GM21528 (cell line): ENCODE results near the gene NFIB.

Experiments
- ATAC-seq: cut with Tn5 transposase; IDR thresholded peaks from one replicate; pipeline ENCODE4 v1.9.1; 2021; ENCODE audit warnings: mild to moderate bottlenecking, moderate library complexity; ENCODE audit not compliant: unreplicated experiment, low FRiP score

NFIB gene

DNA sequence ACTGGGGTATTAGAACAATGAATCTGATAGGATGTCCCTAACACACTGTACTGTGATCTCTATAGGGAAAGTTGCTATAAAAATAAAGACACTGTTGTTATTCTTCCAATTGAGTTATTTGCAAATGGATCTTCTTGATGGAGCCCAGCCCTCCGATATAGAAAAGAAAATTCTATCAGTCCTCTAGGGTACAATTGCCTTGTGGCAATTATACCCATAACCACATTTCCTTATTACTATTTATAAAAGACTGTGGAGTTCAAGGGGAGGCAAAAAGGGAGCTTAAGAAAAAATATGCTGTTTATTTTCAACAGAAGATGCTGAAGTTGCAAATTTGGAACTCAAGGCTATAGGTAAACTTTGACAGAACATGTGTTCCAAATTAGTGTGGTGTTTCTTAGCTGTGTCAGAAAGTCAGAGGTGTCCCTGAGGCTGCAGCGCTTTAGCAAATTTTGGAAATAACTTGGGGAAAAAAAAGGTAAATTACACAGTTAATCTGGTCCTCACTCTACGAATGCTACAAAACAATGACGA is 116.5 kb downstream of the NFIB start:
- ATAC-seq, result no peak

- ATAC-seq, result no peak
Observed at GRCh38 chr9:14193328-14193990, 120.5 kb downstream of the NFIB start.

- ATAC-seq, result no peak
Observed at GRCh38 chr9:14192556-14192955, 121.4 kb downstream of the NFIB start.

- ATAC-seq, result no peak
Observed at GRCh38 chr9:14191512-14191911, 122.4 kb downstream of the NFIB start.

DNA sequence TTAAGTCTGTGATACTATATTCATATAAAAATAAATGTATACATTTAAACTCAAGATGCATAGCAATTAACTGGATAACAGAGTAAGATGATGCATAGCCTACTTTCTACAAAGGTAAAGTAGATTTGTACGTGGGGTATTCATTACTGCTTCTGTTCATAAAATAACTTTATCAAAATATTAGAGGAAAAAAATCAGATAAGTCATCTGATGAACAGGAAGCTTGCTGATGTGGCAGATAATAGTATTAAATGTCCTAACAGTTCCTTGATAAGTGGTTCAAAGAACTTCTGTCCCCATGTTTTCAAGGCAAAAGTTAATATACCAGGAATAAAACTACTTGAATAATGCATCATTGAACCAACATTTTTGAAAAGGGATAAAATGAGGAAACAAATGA is 123.7 kb downstream of the NFIB start:
- no peak for ATAC-seq

- ATAC-seq, result no peak
Observed at GRCh38 chr9:14189578-14189977, 124.4 kb downstream of the NFIB start.

DNA sequence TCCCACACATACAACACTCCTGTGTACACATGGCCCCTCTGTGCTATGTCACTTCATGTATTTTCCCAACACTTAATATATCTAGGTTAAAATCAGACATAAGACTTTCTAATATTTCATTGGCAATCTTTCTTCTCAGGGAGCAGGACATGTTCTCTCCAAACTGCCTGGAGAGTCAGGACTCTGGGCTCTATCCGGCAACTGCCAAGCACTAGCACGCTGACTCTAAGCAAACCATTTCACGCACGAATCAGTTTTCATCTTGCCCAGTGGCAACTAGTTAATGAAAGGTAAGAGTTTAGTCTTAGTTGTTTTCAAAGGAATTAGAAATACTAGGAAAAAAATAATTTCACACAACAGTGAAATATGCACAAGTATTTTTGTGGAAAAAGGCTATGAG is 124.8 kb downstream of the NFIB start:
- ATAC-seq, result no peak

GRCh38 chr9:14188538-14188937 is 125.4 kb downstream of the NFIB start:
- ATAC-seq, result no peak

- ATAC-seq, result no peak
Observed at GRCh38 chr9:14188011-14188410, 125.9 kb downstream of the NFIB start.

- no peak for ATAC-seq
Observed at GRCh38 chr9:14186096-14186495, 127.8 kb downstream of the NFIB start.

- ATAC-seq, result no peak
Observed at GRCh38 chr9:14185016-14185415, 128.9 kb downstream of the NFIB start.

- no peak for ATAC-seq
Observed at GRCh38 chr9:14183001-14183400, 130.9 kb downstream of the NFIB start.

- no peak for ATAC-seq
Observed at GRCh38 chr9:14180960-14181537, 132.9 kb downstream of the NFIB start.

- no peak for ATAC-seq
Observed at GRCh38 chr9:14180093-14180959, 133.6 kb downstream of the NFIB start.

- no peak for ATAC-seq
Observed at GRCh38 chr9:14179449-14179848, 134.5 kb downstream of the NFIB start.

GRCh38 chr9:14175778-14176177 is 138.2 kb downstream of the NFIB start:
- ATAC-seq, result no peak

GRCh38 chr9:14173713-14174112 is 140.2 kb downstream of the NFIB start:
- no peak for ATAC-seq

DNA sequence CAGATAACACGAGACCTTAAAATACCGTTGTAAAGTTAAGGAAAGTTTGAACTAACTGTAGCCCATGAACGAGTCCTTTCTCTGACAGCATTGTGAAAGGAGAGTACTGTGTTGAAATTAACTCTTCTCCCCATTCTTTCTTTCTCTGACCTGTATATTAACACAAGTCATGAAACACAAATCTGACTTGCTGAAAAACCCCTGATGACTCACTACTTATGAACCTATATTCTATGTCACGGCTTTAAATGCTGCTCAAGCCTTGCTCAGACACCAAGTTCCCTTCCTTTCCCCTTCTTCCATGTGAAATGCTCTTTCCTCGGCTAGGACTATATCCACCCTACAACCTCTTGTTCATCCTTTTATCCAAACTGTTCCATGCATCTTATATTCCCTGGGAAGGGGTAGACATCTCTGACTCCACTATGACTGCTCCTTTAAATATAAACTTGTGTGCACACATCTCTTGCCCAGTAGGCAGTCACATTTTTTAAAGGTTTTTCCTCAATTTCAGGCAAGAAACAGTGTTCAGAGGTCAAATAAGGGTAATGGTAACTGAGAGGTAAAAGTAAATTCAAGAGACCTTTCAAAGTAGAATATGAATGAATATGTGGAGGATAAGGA is 142.9 kb downstream of the NFIB start:
- no peak for ATAC-seq

DNA sequence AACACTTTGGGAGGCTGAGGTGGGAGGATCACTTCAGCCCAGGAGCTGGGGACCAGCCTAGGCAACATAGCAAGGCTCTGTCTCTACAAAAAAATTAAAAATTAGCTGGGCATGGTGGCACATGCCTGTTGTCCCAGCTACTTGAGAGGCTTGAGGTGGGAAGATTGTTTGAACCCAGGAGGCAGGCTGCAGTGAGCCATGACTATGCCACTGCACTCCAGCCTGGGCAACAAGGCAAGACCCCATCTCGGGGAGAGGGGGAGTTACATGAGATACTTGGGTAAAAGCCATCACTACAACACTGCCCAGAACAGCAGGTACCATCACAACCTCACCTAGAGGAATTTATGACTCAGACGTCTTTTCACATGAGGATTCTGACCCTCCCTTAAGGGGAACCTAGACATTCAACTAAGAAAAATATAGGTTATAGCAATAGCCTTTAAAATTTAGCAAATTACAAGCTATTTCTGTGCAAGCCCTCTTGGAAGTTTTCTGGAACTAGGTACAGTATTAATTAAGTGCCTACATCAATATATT is 143.5 kb downstream of the NFIB start:
- no peak for ATAC-seq

DNA sequence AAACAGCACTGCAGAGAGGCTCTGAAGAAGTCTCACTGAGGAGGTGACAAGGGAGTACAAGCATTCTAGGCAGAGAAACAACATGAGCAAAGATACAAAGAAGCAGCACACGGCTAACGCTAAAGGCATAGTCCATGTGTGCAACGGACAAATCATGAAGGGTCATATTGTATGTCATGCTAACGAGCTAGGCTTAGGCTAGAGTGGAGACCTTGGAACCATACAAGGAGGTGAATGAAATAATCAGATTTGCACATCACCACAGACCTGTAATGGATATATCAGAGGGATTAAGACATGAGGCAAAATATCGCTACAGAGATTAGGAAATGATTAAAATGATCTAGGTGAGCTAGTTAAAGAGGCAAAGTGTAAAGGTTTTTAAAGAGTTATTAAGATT is 145.6 kb downstream of the NFIB start:
- no peak for ATAC-seq
